Measurements from ENCODE around the gene IDH3A. TPM values are rescaled to one million over a fixed set of nuclear protein-coding genes. Genes with fewer than 3 reads are reported as not detected.
A peak's percentile ranks its signal among the peaks of the same experiment; 100 is the strongest.

IDH3A gene
- total RNA-seq, 1 experiment from 2014 or later: 116 TPM

- ATAC-seq (peak; percentile 95), DNase-seq (ENCODE audit: low read depth, low spot score) (no peak)
- POLR2A ChIA-PET: no interaction called here
- intact Hi-C loops (cut with micrococcal nuclease; ENCODE audit: unreplicated experiment) (loop anchor here (5.0 kb wide), 1 partner anchor 83 kb away; no protein-coding TSS in a partner anchor), in situ Hi-C loops (cut with HindIII; ENCODE audit: low pct_unique_long_range_greater_than_20kb, low sequenced_read_pairs) (no loop called here)
- Histone ChIP-seq H3K4me3 (ENCODE audit: low read depth in 2 of 2, low read length in 2 of 2) (no peak overlapping the region), H3K9me3 (ENCODE audit: control insufficient read depth, insufficient read depth, low read depth, low read length) (0 out of 2 replicates have a peak, but pooled peaks cover 4% of the 10 kb centered on the region), H3K4me1 (ENCODE audit: control insufficient read depth, insufficient read depth, low read length) (no peaks in the 10 kb centered on the region), H3K27me3 (ENCODE audit: control insufficient read depth, insufficient read depth, low read length) (no peaks in the 10 kb centered on the region), H3K36me3 (ENCODE audit: control insufficient read depth, insufficient read depth, low read length) (no peaks in the 10 kb centered on the region), H3K27ac (ENCODE audit: low read length) (no peak overlapping the region)
- CTCF ChIA-PET: interaction anchor here (0.6 to 2.1 kb wide), 14 partner anchors 9 to 189 kb away, joined by 3 to 19 read pairs (median 4); no protein-coding TSS in a partner anchor
- no TSS peak for BruUV-seq (replicated peaks)
- TF ChIP-seq CTCF (IDR thresholded peaks at IDR 0.05) (peak; percentile 92), REST (IDR thresholded peaks at IDR 0.05; ENCODE audit: insufficient read depth in 1 of 2, low read depth in 2 of 2, low read length in 1 of 2) (no peak)
Observed at GRCh38 chr15:78195735-78196201, 46.6 kb downstream of the IDH3A start.

- intact Hi-C loops (cut with micrococcal nuclease; ENCODE audit: unreplicated experiment): loop anchor here (5.0 kb wide), 1 partner anchor 85 kb away; no protein-coding TSS in a partner anchor
- H3K9me3 ChIP-seq (ENCODE audit: control insufficient read depth, insufficient read depth, low read depth, low read length): no peaks in the 10 kb centered on the region
- no peaks in the 10 kb centered on the region for H3K27me3 ChIP-seq (ENCODE audit: control insufficient read depth, insufficient read depth, low read length)
- H3K4me3 ChIP-seq (ENCODE audit: low read depth in 2 of 2, low read length in 2 of 2): no peak overlapping the region
- POLR2A ChIA-PET: interaction anchor here (0.7 kb wide), 1 partner anchor 237 kb away, joined by 15 read pairs; no protein-coding TSS in a partner anchor
- BruUV-seq (replicated peaks): no TSS peak
- CTCF ChIA-PET: interaction anchor here (0.7 kb wide), 1 partner anchor 80 kb away, joined by 7 read pairs; no protein-coding TSS in a partner anchor
- no peak overlapping the region for H3K27ac ChIP-seq (ENCODE audit: low read length)
- no peak for ATAC-seq
- TF ChIP-seq CTCF (IDR thresholded peaks at IDR 0.05) (no peak), TCF7L2 (IDR thresholded peaks at IDR 0.05; ENCODE audit: low read depth, low read length) (no peak), REST (IDR thresholded peaks at IDR 0.05; ENCODE audit: insufficient read depth in 1 of 2, low read depth in 2 of 2, low read length in 1 of 2) (no peak), POLR2AphosphoS5 (IDR thresholded peaks at IDR 0.05; ENCODE audit: low read depth, low read length) (no peak), SIN3A (IDR thresholded peaks at IDR 0.05; ENCODE audit: borderline replicate concordance, insufficient read depth, low read depth, low read length) (no peak)
- no peak for DNase-seq (ENCODE audit: low read depth, low spot score)
- no peaks in the 10 kb centered on the region for H3K4me1 ChIP-seq (ENCODE audit: control insufficient read depth, insufficient read depth, low read length)
- H3K36me3 ChIP-seq (ENCODE audit: control insufficient read depth, insufficient read depth, low read length): no peaks in the 10 kb centered on the region
- in situ Hi-C loops (cut with HindIII; ENCODE audit: low pct_unique_long_range_greater_than_20kb, low sequenced_read_pairs): no loop called here
Observed at GRCh38 chr15:78197632-78198031, 48.5 kb downstream of the IDH3A start.
